Measurements from ENCODE around the gene AZIN2. TPM values are rescaled to one million over a fixed set of nuclear protein-coding genes. Genes with fewer than 3 reads are reported as not detected.

AZIN2 gene
- total RNA-seq, 3 donors from 2014 or later, result 1.9 to 11.8 (median 7.9) TPM

- intact Hi-C loops (cut with DNase I; ENCODE audit: low total_unique reads), result loop anchor here (1.0 kb wide), 1 partner anchor 37 kb away; no protein-coding TSS in a partner anchor
- Histone ChIP-seq H3K27me3 (no peaks in the 10 kb centered on the region), H3K4me1 (no peaks in the 10 kb centered on the region), H3K27ac (no peak overlapping the region), H3K9me3 (no peaks in the 10 kb centered on the region), H3K36me3 (no peaks in the 10 kb centered on the region), H3K4me3 (no peak overlapping the region)
- no peak for DNase-seq (ENCODE audit: low spot score in 2 of 2)
- TF ChIP-seq POLR2A (IDR thresholded peaks at IDR 0.05) (no peak), POLR2AphosphoS5 (IDR thresholded peaks at IDR 0.05) (no peak), CTCF (IDR thresholded peaks at IDR 0.05) (no peak)
Observed at GRCh38 chr1:33165209-33165608, 84.3 kb downstream of the AZIN2 start.

GRCh38 chr1:33165809-33166208, 84.9 kb downstream of the AZIN2 start:
- no peak for DNase-seq (ENCODE audit: low spot score in 2 of 2)
- TF ChIP-seq POLR2A (IDR thresholded peaks at IDR 0.05), result no peak
- no peak for TF ChIP-seq CTCF (IDR thresholded peaks at IDR 0.05)
- TF ChIP-seq POLR2AphosphoS5 (IDR thresholded peaks at IDR 0.05), result no peak
- no peaks in the 10 kb centered on the region for H3K27me3 ChIP-seq
- H3K4me1 ChIP-seq, result no peaks in the 10 kb centered on the region
- no peaks in the 10 kb centered on the region for H3K36me3 ChIP-seq
- intact Hi-C loops (cut with DNase I; ENCODE audit: low total_unique reads), result loop anchor here (1.0 kb wide), 1 partner anchor 38 kb away; no protein-coding TSS in a partner anchor
- H3K4me3 ChIP-seq, result no peak overlapping the region
- no peaks in the 10 kb centered on the region for H3K9me3 ChIP-seq
- no peak overlapping the region for H3K27ac ChIP-seq

GRCh38 chr1:33167650-33168447, 86.9 kb downstream of the AZIN2 start:
- no peak for TF ChIP-seq CTCF (IDR thresholded peaks at IDR 0.05)
- no peak for TF ChIP-seq POLR2AphosphoS5 (IDR thresholded peaks at IDR 0.05)
- TF ChIP-seq POLR2A (IDR thresholded peaks at IDR 0.05), result no peak
- intact Hi-C loops (cut with DNase I; ENCODE audit: low total_unique reads), result no loop called here
- no peak for DNase-seq (ENCODE audit: low spot score in 2 of 2)
- no peaks in the 10 kb centered on the region for H3K36me3 ChIP-seq
- no peaks in the 10 kb centered on the region for H3K4me1 ChIP-seq
- no peaks in the 10 kb centered on the region for H3K9me3 ChIP-seq
- H3K27ac ChIP-seq, result no peak overlapping the region
- no peaks in the 10 kb centered on the region for H3K27me3 ChIP-seq
- H3K4me3 ChIP-seq, result no peak overlapping the region

GRCh38 chr1:33168556-33169289, 87.8 kb downstream of the AZIN2 start:
- DNase-seq (ENCODE audit: low spot score in 2 of 2), result no peak
- TF ChIP-seq CTCF (IDR thresholded peaks at IDR 0.05) (no peak), POLR2A (IDR thresholded peaks at IDR 0.05) (no peak), POLR2AphosphoS5 (IDR thresholded peaks at IDR 0.05) (no peak)
- no peak overlapping the region for H3K27ac ChIP-seq
- H3K4me1 ChIP-seq, result no peaks in the 10 kb centered on the region
- no peaks in the 10 kb centered on the region for H3K27me3 ChIP-seq
- intact Hi-C loops (cut with DNase I; ENCODE audit: low total_unique reads), result no loop called here
- H3K36me3 ChIP-seq, result no peaks in the 10 kb centered on the region
- H3K4me3 ChIP-seq, result no peak overlapping the region
- no peaks in the 10 kb centered on the region for H3K9me3 ChIP-seq
